GM18519 (cell line): ENCODE measurements around the gene KCNQ1OT1.

Experiments used
- ATAC-seq: cut with Tn5 transposase; IDR thresholded peaks from one replicate; pipeline ENCODE4 v1.9.1; 2021; ENCODE audit warnings: mild to moderate bottlenecking, moderate library complexity; ENCODE audit not compliant: unreplicated experiment, low FRiP score

KCNQ1OT1 gene

GRCh38 chr11:2699531-2700414 is at the start of gene KCNQ1OT1:
Gene KCNQ1OT1, minus strand, starts transcription at chr11:2699994.
- ATAC-seq: peak; percentile 77

DNA sequence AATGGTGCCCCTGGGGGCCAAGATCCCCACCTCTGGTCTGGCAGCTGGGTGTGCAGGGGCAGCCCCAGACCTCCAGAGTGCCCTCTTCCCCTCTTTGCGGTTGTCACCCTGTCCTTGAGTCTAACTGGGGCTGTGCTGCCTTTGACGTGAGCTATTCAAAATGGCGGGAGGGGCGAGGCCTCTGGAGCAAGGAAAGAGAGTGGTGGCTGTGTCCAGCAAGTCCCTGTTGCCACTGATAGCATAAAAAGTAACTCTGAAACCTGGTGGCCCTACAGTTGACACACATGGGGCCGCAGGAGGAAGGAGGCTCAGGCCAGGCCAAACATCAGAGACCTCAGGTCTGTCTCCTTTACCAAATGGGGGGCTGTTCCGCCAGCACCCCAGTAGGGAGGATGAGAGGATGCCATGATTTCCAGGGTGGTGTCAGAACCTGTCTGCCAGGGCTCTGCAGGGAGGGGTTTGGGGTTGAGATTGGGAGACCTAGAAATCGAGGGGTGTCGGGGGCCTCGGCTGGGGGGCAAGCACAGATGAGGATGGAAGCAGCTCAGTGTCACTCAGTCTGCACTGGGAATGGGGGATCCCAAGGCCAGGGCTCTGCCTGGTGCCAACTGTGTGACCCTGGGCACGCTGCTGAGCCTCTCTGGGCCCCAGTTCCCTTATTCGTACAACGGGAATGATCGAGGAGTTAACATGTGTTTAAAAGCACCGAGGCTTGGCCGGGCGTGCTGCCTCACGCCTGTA is 49.2 kb upstream of the KCNQ1OT1 start:
- no peak for ATAC-seq

- no peak for ATAC-seq
Observed at GRCh38 chr11:2748061-2748813, 48.4 kb upstream of the KCNQ1OT1 start.

- no peak for ATAC-seq
Observed at GRCh38 chr11:2747248-2748027, 47.6 kb upstream of the KCNQ1OT1 start.

DNA sequence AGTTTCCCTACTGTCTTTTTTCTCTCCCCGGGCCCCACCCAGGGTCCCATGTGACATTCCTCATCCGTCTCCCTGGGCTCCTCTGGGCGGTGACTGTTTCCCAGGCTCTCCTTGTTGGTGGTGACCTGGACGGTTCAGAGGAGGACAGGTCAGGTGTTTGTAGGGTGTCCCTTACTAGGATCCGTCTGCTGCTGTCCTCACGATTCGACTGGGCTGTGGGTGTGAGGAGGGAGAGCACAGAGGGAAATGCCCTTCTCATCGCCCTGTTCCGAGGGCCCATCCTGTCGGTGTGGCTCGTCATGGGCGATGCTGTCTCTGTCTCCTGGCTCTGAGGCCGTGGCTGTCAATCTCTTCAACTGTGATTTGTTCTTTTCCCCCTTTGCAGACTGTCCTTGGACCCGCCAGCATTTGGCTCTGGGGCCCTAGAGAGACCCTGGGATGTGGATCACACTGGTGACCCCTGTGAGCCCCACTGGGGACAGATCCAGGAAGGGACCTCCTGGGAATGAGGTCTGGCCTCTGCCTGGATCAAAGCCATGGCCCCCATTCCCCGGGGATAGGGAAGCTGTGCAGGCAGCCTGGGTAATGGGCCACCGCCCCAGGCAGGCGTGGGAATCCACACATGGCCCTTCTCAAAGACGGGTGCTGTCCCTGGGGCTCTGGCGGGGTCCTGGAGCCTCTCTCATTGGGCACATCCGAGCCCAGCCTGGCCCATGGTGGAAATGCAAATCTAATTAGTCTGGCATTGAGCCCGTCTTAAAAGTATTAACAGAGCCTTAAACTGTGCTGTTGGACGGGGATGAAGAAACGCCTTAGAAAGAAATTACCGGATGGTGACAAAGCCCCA is 46.8 kb upstream of the KCNQ1OT1 start:
- no peak for ATAC-seq

GRCh38 chr11:2745511-2745910 is 45.7 kb upstream of the KCNQ1OT1 start:
- ATAC-seq: no peak

DNA sequence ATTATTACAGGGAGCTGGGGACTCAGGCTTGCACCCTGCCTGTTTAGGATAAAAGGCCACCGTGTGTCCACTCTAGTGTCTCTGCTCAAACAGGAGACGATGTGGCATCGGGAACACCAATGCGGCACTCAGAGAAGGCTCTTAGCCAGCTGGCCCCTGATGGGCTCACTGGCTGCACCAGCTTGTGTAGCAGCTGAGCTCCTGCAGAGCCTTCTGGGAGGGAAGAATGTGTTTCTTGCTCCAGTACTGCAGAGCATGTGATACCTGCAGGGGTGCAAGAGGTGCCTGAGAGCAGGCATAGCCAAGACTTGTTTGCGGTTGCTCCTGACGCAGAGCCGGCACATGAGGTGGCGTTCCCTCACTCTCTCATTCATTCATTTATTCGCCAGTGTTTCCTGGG is 44.4 kb upstream of the KCNQ1OT1 start:
- no peak for ATAC-seq

- ATAC-seq: no peak
Observed at GRCh38 chr11:2743427-2744110, 43.8 kb upstream of the KCNQ1OT1 start.

DNA sequence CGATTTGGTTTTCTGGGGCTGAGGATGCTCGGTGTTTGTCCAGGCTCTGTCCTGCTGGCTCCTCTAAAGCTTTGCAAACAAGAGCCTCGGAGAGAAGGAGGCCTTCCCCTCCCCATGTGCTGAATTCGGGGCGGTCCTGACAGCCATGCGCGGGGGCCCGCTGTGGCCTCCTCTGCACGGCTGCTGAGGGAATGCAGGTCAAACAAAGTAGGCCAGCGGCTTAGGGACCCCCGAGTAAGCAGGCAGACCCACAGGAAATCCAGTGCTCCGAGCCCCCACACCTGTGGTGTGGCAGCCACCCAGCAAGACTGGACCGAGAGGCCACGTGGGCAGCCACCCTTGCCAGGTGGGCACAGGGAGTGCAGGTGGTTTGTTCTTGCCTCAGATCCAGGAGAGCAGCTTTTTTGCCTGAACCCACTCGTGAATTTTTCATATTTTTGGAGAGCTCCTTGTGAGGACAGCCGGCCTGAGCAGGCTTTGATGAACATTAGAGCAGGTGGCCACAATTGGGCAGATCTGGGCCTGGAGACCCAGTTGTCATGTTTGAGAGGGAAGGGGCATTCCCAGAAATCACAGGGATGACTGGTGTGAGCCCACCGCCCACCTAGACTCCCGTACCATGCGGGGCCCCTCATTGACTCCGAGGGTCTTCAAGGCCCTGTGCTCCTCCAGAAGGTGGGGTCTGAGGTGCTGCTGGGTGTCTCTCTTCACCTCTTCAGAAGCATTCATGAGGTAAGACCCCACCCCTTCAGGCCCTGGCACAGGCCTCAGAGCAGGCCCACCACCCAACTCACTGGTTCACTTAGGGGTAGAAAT is 43.0 kb upstream of the KCNQ1OT1 start:
- ATAC-seq: no peak

GRCh38 chr11:2742201-2742600 is 42.4 kb upstream of the KCNQ1OT1 start:
- no peak for ATAC-seq

DNA sequence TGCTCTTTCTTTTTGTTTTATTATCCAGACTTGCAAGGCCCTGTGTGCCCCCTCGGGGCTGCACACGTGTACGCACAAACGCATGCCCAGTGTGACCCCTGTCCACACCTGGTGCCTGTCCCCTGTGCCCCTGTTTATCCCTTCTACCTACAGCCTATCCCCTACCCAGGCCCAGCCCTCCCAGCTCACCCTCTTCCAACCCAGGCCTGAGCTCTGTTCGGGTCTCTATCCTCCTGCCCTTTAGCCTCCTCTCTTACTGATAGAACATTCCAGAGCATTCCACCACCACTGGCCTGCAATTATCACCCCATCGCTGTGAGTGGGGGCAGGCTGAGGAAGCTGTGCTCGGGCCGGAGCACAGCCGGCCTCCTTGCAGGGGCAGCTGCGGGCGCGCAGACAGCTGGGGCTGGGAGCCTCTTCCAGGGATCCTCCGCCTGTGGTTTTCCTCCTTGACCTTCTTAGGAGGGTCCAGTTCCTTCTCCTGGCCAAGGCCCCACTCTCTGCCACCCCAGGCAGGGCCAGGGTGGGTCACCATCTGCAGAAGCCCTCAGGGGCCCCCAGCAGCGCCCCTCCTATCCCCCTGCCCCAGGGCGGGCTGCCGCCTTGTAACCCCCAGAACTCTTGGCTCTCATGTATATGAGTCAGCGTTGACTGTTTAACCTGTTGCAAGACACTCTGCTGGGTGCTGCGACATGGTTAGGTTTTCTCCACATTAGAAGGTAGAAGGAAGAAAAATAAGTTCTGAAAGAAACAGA is 41.8 kb upstream of the KCNQ1OT1 start:
- no peak for ATAC-seq

- ATAC-seq: no peak
Observed at GRCh38 chr11:2741006-2741376, 41.2 kb upstream of the KCNQ1OT1 start.

- no peak for ATAC-seq
Observed at GRCh38 chr11:2740275-2740940, 40.6 kb upstream of the KCNQ1OT1 start.

DNA sequence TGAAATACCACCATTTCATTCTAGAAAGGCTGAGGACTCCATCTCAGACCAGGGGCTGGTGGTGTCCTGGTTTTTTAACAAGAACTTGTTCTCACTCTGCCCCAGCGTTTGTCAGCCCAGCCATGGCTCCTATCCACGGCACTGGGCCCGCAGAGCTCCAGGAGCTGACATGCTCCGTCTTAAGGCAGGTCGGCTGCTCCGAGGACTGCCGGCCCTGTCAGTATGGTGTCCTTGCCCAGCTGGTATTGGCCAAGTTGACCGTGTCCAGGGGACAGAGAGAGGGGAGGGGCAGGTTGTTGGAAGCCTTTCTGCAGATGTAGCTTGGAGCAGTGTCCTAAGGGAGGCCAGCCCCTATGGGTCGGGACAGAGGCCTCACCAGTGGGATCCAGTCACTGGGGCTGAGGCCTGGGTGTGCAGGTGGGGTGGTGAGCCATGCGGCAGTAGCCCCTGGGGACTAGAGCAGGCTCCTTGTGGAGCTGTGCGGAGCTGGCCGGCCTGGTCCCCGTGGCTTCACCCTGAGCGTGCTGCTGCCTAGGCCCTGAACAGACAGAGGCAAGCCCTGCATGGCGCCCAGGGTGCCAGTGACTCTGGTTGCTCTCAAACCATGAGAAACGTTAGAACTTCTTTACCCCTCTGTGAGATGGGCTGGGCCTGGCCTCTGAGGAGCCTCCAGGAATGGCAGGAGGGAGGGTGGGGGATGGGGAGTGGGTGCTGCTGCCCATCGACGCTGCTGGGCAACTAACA is 39.9 kb upstream of the KCNQ1OT1 start:
- no peak for ATAC-seq

DNA sequence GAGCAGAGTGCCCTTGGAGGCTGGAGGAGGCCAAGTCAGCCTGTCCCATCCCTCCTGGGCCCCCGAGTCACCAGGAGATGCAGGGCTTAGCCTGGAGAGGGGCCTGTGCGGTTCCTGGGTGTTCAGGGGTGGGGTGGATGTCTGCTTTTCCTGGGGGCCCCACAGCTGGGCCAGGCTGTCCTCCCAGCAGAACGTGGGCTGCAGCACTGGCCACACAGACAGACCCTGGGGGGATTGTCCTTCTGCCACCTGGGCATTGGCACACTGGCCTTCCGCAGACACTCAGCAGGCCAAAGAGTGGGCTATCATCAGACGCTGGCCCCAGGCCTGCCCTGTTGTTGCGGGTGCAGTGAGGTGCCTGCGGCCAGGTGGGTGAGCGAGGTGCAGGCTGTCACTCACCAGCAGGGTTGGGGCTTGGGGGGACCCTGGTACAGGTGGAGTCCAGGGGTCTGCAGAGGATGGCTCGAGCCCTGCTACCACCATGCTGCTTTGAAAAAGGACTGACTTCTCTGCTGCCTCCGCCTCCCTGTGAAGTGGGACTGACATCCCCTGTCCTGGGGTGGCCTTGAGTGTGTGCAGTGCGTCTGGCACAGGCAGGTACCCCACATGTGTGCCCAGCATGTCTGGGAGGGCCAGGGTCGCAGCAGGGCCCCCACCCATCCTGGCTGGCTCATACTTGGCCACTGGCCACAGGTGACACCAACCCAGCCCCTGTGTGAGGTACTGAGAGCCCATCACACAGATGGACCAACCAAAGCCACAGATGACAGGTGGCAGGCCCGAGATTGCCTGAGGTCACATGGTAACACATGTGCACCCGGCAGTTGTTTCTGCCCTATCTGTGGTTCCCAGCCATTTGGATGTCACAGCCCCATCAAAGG is 39.0 kb upstream of the KCNQ1OT1 start:
- ATAC-seq: no peak
